Measurements from ENCODE around the gene RNF157.

RNF157 gene

DNA sequence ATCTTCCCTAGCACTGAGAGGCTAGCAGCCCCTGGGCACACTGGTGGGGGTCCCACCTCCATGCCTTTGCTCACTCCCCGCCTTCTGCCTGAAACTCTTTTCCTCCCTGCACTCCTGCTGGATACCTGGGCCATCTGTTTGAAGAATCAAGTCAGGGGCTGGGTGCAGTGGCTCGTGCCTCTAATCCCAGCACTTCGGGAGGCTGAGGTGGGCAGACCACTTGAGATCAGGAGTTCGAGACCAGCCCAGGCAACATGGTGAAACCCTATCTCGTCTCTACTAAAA is 115.0 kb downstream of the RNF157 start:
- Histone ChIP-seq H3K27me3 (no peaks in the 10 kb centered on the region), H3K36me3 (no peaks in the 10 kb centered on the region), H3K4me3 (ENCODE audit: low read depth, low read length) (no peak overlapping the region), H3K9me3 (no peaks in the 10 kb centered on the region), H3K4me1 (no peaks in the 10 kb centered on the region)
- TF ChIP-seq, protein P1, sequence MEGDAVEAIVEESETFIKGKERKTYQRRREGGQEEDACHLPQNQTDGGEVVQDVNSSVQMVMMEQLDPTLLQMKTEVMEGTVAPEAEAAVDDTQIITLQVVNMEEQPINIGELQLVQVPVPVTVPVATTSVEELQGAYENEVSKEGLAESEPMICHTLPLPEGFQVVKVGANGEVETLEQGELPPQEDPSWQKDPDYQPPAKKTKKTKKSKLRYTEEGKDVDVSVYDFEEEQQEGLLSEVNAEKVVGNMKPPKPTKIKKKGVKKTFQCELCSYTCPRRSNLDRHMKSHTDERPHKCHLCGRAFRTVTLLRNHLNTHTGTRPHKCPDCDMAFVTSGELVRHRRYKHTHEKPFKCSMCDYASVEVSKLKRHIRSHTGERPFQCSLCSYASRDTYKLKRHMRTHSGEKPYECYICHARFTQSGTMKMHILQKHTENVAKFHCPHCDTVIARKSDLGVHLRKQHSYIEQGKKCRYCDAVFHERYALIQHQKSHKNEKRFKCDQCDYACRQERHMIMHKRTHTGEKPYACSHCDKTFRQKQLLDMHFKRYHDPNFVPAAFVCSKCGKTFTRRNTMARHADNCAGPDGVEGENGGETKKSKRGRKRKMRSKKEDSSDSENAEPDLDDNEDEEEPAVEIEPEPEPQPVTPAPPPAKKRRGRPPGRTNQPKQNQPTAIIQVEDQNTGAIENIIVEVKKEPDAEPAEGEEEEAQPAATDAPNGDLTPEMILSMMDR (IDR thresholded peaks at IDR 0.05; ENCODE audit: low read depth, low read length): no peak
- DNase-seq: no peak

DNA sequence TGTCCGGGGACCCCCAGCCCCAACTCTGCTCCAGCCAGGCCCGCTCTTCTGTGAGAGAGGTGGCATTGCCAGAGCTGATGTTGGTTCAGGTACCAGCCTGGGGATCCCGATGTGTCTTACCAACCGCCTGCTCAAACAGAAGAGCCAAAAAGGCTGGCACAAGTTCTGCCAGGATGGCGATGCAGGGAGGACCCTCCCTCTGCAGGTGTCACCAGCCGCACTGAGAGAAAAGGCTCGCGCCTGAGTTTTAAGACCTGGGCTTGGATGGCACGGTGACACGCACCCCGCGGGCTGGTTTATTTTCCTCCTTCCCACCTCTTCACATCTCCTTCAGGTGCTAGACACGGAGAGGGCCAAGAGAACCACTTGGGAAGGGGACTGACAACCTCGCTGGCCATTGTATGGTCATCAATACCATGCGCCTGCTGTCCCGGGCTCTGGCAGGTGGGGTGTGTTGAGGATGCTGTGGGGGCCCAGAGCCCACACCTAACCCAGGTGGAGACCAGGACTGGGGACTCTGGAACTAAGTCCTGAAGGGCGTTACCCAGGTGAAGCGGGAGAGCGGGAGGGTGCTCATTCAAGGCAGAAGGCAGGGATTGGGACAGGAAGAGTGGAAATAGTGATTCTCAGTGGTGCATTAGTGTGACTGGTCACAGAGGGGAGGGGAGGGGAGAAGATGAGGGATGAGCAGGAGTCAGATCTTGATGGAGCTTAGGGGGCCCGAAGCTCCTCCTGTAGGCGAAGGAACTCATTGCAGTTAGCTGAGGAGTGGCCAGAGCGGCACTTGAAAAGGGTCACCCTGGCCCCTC is 115.5 kb downstream of the RNF157 start:
- no peak for DNase-seq
- Histone ChIP-seq H3K36me3 (no peaks in the 10 kb centered on the region), H3K4me3 (ENCODE audit: low read depth, low read length) (no peak overlapping the region), H3K4me1 (no peaks in the 10 kb centered on the region), H3K27me3 (no peaks in the 10 kb centered on the region), H3K9me3 (no peaks in the 10 kb centered on the region)
- TF ChIP-seq, protein P1 (IDR thresholded peaks at IDR 0.05; ENCODE audit: low read depth, low read length): peak; percentile 34

DNA sequence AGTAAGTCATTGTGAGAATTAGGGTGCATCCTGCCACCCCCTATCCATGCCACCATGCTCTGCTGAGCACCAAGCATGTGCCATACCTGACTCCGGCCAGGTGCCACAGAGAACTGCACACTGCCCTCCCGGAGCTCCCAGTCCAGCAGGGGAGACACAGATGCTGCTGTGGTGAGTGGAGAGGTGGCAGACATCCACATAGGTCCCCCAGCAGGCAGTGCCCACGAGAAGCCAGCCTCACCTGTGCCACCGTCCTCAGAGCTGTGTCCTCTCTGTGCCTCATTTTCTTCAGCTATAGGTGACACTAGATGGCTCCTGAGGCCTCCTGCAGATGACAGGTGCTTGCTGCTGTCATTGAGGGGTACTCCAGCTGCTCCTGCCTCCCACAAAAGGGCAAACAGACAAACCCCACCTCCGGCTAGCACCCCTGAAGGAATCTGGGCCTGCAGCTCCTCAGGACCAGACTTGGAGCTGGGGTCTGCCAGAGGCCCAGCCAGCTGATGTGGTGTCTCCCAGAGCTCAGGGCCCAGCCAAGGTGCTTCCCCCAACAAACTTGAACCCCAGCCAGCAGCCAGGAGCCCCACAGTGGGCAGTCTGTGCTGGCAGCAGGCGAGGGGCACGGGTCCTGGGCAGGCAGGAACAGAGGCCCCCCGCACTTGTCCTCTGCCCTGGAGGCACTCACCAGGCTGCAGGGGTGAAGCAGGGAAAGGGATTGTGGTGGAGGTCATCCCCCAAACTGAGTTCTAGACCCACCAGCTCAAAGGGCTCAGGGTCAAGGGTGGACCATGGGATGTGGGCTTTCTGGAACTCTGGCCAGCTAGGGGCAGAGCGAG is 116.3 kb downstream of the RNF157 start:
- DNase-seq: no peak
- Histone ChIP-seq H3K27me3 (no peaks in the 10 kb centered on the region), H3K9me3 (no peaks in the 10 kb centered on the region), H3K36me3 (no peaks in the 10 kb centered on the region), H3K4me3 (ENCODE audit: low read depth, low read length) (no peak overlapping the region), H3K4me1 (no peaks in the 10 kb centered on the region)
- TF ChIP-seq, protein P1 (IDR thresholded peaks at IDR 0.05; ENCODE audit: low read depth, low read length): no peak

- Histone ChIP-seq H3K4me1 (no peaks in the 10 kb centered on the region), H3K9me3 (no peaks in the 10 kb centered on the region), H3K36me3 (no peaks in the 10 kb centered on the region), H3K27me3 (no peaks in the 10 kb centered on the region), H3K4me3 (ENCODE audit: low read depth, low read length) (no peak overlapping the region)
- TF ChIP-seq, protein P1 (IDR thresholded peaks at IDR 0.05; ENCODE audit: low read depth, low read length): no peak
- no peak for DNase-seq
Observed at GRCh38 chr17:76123191-76123499, 117.1 kb downstream of the RNF157 start.

DNA sequence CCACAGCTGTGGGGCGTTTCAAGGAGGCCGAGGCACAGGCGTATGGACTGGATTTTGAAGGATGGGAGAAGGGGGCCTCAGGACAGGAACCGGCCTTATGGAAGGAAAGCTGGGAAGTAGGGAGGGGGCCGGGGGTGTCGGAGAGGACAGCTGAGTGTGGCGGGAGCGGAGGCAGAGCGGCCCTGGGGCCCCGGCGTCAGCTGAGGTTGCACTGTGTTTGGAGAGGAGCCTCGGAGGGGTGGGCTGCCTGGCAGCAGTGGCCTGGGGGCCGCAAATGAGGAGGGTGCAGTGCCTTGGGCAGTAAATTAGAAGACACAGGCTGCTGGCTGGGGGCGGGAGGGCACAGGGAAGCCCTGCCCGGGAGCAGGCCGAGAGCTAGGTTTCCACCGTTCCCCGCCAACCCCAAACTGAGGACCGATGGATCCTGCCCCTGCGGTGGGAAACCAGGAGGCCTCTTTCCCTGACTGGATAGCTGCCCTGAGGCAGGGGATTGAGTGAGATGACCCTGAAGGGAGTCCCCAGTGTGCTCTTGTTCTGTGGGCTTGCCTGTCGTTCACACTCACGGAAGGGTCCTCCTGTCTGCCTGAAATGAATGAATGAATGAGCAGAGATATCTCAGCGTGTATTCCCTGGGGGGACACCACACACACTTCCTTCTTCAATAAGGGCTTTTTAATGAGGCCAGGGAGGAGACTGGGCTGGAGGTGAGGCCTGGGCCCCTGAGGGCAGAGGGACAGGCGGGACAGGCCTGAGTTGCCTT is 117.7 kb downstream of the RNF157 start:
- H3K4me1 ChIP-seq: no peaks in the 10 kb centered on the region
- H3K4me3 ChIP-seq (ENCODE audit: low read depth, low read length): no peak overlapping the region
- no peaks in the 10 kb centered on the region for H3K27me3 ChIP-seq
- TF ChIP-seq, protein P1 (IDR thresholded peaks at IDR 0.05; ENCODE audit: low read depth, low read length): no peak
- no peaks in the 10 kb centered on the region for H3K9me3 ChIP-seq
- DNase-seq: no peak
- no peaks in the 10 kb centered on the region for H3K36me3 ChIP-seq
